Fibroblast of upper back skin (primary cell): ENCODE results near the gene TENM3.

ENCODE experiments used
- DNase-seq: peaks from one replicate; pipeline ENCODE4 v3.0.0-alpha.2; 2013

Gene TENM3

DNA sequence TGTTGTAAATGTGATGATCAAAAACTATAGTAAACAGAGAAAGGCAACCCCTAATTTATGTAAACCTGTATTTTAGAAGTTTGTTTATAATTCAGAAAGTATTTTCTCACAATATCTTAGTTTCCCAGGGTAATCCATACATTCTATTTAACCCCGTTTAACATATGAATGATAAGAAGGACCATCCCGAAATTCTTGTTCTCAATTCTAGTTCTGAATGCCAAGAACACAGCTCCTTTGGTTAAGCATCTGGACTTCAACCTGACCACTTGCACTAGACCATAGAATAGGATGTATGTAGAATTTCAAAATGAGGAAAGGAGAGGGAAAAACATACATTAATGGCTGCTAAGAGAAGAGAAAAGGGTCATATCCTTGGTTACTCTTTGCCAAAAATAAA is 227.0 kb downstream of the TENM3 start:
- no peak for DNase-seq

DNA sequence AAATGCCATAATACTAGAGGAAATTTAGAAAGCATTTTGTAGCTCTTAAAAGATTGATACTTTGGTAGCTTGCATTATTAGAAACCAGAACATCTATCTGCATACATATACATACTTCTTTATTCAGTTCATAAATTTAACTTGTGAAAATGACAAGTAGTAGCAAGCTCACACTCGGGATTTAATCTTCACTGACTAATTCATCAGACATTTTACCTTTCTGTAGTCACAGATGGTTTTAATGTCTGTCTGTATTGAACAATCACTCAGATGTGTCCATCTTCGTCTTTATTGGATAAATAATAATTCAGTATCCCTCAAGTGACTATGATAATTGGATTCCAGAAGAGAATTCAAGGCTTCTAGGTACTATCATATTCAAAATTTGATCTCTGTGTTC is 232.3 kb downstream of the TENM3 start:
- no peak for DNase-seq

DNA sequence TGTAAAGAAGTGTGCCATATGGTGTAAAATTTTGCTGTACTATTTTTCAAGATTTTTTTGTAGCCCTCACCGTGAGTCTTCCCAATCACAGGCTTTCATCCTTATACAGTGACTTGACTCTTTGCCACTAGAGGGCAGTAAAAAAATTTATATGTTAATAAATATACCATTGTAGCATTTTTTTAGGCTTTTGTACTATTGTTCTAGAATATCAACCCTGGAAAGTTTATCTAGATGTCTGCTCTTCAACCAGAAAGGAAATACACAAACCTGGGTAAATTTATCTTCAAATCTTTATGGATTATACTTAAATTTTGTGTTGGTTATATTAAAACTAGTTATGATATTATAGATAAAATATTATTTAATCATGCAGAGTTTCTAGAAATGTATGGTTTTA is 235.3 kb downstream of the TENM3 start:
- peak; percentile 60 for DNase-seq

DNA sequence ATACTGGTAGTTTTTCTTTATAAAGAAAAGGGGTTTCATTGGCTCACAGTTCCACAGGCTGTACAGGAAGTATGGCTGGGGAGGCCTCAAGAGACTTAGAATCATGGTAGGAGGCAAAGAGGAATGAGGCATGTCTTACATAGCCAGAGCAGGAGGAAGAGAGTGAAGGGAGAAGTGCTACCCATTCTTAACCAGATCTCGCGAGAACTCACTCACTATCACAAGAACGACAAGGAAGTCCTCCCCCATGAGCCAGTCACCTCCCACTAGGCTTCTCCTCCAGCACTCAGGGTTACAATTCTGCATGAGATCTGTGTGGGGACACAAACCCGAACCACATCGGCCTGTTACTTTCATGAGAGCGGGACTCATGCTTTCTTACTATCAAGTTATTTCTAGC is 240.5 kb downstream of the TENM3 start:
- DNase-seq: no peak

DNA sequence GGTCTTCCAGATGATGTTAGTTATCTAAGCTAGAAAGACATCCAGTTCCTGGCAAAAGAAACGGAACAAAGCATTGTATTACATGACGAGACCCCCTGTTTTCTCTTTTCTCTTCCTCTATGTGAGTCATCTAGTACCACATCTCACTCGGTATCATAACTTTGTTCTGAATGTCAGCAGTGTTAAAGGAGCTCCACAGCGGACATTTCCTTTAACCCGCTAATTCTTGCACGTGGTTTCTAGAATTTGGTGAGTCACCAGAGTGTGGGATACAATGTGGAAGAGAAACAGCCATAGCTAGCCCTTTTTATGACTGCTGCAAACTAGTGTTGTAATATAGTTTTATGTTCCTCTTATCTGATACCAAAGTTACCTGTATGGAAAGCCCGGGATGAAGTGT is 243.7 kb downstream of the TENM3 start:
- DNase-seq: peak; percentile 13

DNA sequence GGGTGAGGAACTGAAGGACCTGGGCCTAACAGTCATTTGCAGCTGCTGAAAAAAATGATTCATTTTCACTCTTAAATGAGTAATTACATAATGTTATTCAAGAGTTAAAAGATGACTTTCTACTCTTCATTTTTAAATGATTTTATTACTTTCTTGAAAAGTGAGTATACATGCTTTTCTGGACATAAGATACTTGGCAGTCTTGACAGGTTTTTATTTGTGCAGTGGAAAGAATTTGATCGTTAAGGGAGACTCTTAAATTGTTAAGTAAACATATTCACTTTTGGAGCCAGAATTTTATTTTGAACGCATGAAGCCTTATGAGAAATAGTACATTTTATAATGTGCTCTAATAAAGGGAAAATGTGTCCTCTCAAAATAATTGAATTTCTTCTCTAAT is 245.7 kb downstream of the TENM3 start:
- no peak for DNase-seq

DNA sequence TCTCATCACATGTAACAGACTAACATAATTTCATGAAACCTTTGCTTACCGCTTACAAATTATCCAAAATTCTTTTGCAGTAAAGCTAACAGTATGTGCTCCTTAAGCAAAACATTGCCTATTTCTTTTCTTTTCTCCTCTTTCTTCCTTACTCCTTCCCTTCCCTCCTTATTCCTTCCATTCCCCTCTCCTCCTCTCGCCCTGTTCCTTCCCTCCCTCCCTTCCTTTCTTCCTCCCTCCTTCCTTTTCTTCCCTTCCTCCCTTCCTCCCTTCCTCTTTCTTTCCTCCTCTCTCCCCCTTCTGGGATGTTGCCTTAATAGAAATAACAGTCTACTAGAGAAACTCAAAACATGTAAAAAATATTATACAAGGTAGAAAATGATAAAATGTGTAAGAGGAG is 246.4 kb downstream of the TENM3 start:
- no peak for DNase-seq

DNA sequence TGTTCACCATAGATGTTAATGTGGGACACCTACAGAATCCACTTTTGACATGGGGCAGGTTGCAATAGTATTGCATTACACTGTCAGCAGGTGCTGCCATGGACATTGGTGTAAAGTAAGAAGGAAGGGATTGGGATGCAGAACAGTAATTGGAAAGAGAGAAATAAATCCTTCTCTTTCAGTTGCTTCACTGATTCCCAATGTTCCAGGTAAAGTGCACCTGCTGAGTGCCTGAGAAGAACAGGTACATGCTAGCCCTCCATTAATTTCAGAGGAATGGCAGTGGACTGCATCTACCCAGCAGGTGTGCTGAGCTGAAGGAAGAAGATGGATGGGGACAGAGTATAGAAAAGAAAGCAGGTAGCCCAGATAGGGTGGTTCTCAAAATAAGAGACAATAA is 248.5 kb downstream of the TENM3 start:
- no peak for DNase-seq

DNA sequence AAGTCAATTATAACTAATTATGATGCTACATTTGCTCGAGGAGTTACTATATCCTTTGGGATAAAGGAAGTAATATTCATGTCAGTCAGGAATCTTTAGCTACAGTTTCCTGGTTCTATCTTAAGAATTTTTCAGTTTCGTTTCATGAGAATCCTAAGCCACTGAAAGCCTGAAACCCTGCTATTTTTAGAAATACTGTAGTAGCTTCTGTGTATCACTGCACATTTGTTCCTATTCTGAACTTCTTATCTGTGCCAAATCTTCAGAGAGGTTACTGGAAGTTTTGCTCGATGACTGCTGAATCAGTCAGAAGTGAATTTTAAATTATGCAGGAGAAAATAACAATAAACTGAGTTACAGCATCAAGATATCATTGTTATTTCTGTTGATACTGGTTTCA is 249.2 kb downstream of the TENM3 start:
- DNase-seq: peak; percentile 78

DNA sequence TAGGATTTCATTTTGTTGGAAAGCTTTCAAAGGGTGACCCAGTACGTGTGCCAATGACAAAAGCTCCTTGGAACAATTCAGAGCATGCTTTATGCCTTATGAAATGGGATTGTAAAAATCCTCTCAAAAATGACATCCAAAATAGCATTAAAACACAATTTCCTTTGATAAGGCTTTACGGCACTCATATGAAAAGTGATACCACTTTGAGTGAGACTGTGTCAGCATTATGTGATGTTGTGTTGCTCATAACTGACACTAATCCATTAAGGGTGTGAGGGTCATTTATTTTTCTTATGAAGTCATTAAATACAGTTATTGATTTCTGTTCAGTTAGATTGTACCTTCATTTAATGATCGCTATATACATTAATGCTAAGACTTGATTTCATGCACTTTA is 250.2 kb downstream of the TENM3 start:
- no peak for DNase-seq

DNA sequence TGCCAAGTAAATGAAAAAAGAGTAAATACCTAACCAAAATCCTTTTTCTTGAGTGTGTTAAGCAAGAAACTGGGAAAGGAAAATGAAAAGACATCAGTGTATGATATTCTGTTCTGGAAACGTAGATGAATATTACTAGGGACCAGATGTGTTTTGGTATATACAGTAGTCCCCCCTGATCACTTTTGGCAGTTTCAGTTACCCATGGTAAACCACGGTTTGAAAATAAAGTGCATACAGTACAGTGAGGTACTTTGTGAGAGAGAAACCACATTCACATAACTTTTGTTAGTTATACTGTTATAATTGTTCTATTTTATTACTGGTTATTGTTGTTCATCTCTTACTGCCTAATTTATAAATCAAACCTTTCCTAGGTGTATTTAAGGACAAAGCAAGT is 250.9 kb downstream of the TENM3 start:
- no peak for DNase-seq

DNA sequence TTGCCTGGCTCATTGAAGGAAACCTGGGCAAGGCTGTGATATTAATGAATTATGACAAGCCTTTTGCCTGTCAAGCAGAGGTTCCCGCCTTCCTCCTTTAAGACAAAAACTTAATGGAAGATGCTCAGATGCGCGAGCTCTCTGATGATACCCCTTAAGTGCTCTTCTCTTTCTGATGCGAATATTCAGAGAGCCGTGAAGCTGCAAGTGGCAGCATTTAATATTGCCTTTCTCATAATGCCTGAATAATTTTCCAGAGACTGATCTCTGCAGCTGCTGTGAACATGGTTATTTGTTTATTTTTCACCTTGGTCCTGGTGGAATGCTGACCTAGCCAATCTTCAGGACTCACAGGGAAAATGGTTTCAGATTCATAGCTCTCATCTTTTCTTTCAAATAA is 251.8 kb downstream of the TENM3 start:
- DNase-seq: no peak

DNA sequence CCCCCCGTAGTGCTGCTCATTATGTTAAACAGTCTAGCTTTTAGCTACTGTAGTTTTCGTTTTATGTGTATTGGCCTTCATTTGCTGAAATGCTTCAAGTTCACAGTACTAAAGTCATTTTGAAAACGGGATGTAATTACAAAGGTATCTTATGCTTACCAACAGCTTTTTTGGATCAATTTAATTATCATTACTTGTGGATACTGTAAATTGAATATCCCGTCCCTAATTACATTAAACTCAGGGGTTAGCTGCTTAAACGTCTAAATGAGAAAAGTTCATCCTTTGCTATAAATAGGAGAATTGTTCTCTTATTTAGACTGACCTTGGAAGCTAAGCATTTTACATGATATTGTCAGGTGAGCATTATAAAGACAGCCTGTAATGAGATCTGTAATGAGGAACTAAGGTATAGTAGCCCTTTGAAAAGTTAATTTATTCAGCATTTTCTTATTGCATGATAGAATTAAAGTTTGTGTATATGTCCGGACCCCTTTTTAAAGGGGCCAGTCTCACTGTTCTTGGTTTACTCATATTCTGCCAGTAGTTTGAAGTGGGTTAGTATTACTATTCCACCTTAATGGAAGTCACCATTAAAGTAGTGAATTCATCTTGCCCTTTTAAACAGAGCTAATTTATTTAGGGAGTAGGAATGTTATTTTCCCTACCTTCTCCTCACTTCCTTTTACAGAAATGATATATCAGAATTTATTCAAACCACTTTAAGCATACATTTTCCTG is 252.6 kb downstream of the TENM3 start:
- no peak for DNase-seq

DNA sequence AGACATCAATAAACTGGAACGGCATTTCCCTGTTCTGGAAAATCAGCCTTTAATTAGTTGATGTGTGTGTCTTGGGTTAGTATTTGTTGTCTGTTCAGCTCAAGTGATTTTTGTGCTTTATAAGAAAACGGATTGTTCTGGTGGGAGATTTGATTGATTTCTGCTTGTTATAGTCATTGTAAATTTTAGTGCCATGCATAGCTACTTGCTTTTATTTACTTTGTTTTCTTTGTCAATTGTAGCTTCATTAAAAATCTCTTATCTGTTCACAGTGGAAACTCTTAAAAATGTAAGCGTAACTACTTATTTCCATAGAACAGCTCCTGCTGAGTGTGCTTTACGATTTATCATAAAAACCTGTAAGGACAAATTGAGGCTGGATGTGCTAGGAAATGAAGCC is 253.2 kb downstream of the TENM3 start:
- DNase-seq: no peak

DNA sequence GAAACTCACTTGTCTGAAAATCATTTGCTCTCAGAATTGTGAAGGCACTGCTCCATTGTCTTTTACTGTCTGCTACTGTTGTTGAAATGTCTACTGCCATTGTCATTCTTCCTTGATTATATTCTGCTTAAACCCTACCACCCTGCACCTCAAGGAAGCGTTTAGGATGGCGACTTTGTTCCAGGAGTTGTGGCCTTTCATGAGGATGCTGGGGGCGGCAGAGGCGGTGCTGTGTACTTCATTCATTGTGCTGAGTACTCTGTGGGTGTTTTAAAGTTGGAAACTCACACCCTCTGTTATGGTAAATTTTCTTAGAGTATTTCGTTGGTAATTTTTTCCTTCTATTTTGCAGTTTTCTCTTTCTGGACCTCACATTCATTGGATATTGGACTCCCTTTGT is 258.9 kb downstream of the TENM3 start:
- DNase-seq: no peak

DNA sequence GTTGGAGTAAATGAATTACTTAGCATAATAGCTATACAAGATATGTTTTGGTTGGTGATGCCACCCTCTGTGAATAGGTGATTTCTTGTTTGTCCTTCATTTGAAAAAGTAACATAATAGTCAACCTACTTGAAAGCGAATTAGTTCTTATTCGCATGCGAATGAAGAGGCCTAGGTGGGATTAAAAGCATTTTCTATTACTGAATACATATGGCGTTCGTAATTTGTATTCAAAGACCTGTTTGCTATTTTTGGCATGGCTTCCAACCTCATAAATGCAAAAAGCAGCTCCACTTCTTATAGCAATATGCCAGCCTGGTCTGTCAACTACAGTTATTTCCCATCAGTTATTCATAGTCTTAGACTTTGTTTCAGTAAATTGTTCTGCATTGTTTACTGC is 261.3 kb downstream of the TENM3 start:
- no peak for DNase-seq

DNA sequence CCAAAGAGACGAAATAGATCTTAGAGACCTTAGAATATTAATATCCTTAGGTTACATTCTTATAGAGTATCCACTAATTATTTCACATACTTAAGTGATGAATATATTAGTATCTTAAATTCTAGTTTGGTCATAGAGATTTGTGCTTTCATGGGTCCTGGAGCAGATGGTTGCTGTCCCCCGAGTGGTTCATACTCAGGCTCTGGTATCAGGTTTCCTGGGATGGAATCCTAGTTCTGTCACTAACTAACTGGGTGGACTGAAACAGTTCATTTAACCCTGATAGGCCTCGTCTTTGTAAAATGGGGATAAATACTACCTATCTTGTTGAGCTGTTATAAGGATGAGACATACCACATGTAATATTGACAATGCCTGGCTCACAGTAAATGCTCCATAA is 264.6 kb downstream of the TENM3 start:
- peak; percentile 17 for DNase-seq

DNA sequence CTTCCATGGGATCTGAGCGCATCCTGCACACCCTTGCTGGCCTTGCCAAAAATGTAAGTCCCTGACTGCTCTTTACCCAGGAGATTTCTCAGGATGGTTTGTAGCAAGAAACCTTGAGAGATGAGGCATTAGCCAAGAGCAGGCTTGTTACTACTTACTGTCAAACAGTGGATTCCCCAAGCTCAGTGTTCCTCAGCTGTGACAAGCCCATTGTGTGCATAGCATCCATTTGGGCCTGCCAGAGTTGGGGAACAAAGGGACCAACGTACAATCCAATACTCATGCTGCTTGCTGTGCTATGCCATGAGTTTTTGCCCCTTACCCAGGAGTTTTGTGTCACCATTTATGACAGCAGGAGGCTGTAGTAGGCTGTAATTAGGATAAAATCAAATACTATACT is 267.6 kb downstream of the TENM3 start:
- no peak for DNase-seq

DNA sequence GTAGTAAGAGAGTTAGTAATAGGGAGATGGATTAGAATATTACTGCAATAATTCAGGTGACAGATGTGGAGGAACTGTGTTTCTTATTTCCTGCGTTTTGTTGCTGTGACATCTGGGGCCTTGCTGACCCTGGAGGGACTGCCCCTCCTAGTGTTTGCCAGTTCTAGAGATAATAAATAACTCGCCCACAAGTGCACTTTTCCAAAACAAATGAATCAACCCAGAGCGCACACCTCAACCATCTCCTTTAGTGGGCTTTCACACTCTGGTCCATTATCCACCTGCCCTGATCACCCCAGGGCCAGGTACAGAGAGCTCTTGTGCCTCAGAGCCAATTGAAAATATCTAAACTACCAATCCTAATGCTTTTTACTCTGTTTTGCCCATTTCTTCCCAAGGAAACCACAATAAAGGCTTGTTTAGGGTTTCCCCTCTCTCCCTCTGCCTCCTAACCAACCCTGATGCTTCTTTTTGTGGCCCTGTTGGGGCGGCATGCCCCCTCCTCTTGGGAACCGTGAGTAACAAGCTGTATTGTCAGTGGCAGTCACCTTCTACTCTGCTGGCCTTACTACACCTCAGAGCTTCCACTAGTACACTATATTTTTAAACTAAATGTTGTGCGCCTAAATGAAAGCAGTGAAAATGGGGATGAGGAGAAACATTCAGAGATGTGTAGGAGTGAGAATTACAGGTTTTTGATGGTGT is 270.5 kb downstream of the TENM3 start:
- DNase-seq: no peak

DNA sequence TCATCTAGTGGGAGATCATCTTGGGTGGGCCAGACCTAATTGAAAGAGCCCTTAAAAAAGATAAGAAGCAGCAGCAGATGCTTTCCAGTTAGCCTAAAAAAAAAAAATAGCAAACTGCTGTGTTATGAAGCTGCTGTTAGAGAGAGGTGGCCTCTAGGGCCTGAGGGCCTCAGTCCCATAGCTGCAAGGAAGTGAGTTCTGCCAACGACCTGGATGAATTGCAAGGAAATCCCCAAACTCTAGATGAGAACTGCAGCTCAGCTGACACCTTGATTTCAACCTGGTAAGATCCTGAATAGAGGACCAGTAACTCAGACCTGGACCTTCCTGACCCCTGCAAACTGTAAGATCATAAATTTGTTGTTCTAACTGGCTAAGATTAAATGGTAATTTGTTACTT is 275.2 kb downstream of the TENM3 start:
- DNase-seq: no peak

DNA sequence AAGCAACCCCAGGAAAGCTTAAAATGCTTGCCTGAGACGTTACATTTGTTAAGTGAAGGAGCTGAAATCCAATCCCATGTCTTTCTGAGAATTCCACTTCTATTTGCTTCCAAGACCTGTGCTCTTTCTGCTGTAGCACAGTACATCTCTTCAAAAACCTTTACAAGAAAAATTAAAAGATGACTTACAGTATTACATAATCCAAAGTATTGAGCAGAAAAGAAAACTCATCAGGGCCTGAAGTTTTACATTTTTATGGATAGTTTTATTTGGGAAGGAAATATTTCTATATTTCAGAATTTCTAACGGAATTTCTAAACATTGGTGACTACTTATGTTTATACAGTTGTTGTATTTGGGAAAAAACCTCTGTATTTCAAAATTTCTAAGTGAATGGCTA is 276.3 kb downstream of the TENM3 start:
- no peak for DNase-seq

DNA sequence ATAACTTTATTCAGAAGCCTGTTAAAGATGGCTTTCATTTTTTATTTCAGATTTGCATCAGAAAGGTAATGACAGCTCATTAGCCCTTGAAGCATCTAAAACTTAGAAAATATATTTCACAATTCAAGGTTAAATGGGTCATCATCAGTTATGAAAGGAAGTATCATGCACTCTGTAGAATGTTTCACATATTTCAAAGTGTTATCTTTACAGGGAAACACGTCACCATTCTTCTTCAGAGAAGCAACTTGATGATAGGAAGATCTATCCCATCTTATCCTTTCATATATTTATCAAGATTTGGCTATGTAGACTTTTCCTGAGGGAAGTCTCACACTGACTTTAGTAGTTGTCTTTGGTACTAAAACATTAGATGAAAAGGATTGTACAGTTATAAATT is 277.8 kb downstream of the TENM3 start:
- DNase-seq: peak; percentile 11

DNA sequence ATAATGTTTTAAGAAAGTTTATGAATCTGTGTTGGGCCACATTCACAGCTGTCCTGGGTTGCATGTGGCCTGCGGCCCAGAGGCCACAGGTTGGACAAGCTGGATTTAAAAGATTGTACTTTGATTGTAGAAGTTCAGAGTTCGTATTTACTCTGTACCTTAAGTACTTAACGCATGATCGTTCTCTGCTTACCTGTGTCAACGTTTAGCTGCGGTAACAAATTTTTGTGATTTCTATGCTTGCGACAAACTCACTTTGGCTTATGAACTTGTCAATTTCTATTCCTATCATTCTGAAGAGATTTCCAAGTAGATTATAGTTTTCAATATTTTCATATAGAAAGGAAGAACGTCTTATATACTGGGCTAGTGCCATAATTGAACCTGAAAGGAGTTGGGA is 285.6 kb downstream of the TENM3 start:
- DNase-seq: no peak

DNA sequence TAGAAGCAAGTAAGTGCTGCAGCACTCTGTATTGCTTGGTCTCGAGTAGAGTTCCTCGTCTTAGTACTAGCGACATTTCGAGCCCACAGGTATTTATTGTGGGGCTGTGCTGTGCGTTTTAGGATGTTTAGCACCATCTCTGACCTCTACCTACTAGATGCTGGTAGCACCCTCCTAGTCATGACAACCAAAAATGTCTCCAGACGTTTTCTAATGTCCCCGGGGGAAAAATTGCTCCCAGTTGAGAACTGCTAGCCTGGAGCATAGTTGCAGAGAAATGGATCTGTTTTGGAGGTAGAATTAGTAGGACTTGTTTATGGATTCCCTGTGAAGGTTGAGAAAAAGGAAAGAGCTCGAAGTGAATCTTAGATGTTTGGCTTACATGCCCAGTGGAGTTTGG is 287.2 kb downstream of the TENM3 start:
- no peak for DNase-seq

DNA sequence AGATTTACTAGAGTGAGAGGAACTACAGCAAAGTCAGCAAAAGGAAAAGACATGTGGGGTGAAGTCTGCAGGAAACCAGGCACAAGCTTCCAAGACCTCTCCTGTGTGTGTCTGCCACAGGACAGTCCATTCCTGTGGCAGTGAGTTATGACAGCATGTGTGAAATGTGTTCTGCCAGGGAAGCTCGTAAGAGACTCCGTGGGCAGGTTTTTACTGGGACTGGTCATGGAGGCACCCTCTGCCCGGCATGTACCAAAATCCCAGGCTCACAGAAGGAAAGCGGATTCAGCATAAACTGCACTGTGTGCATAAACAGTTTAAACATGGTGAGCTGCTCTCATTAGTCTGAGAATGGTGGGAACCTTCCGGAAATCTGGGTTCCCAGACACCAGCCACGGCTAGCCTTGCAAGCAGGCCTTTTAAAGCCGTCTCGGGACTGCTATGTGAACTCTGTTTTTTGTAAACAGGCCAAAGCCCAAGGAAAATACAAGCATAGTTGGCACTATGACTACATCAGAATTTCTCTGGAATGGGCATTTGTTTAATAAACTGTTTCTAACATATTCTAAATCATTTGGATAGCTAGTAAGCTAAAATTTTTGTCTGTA is 288.5 kb downstream of the TENM3 start:
- DNase-seq: no peak
